ENCODE data around the gene CDC42.

Gene CDC42

GRCh38 chr1:22115286-22115685 is 62.8 kb downstream of the CDC42 start:
- Histone ChIP-seq H3K4me3 (ENCODE audit: insufficient read depth, low read depth, low read length, poor library complexity, severe bottlenecking) (no peak overlapping the region), H3K36me3 (ENCODE audit: control insufficient read depth, insufficient read depth, low read length) (peaks cover 62% of the 10 kb centered on the region), H3K4me1 (ENCODE audit: control insufficient read depth, insufficient read depth, low read length, poor library complexity, severe bottlenecking) (no peaks in the 10 kb centered on the region), H3K27me3 (replicated peaks; ENCODE audit: control insufficient read depth, insufficient read depth, low read length, poor library complexity, severe bottlenecking) (no peaks in the 10 kb centered on the region), H3K27ac (ENCODE audit: insufficient read depth, low read length, poor library complexity, severe bottlenecking) (no peak overlapping the region), H3K9me3 (ENCODE audit: control insufficient read depth, low read length) (no peaks in the 10 kb centered on the region)
- no peak for DNase-seq

- Histone ChIP-seq H3K27ac (ENCODE audit: insufficient read depth, low read length, poor library complexity, severe bottlenecking) (no peak overlapping the region), H3K9me3 (ENCODE audit: control insufficient read depth, low read length) (no peaks in the 10 kb centered on the region), H3K27me3 (replicated peaks; ENCODE audit: control insufficient read depth, insufficient read depth, low read length, poor library complexity, severe bottlenecking) (no peaks in the 10 kb centered on the region), H3K4me3 (ENCODE audit: insufficient read depth, low read depth, low read length, poor library complexity, severe bottlenecking) (no peak overlapping the region), H3K4me1 (ENCODE audit: control insufficient read depth, insufficient read depth, low read length, poor library complexity, severe bottlenecking) (no peaks in the 10 kb centered on the region), H3K36me3 (ENCODE audit: control insufficient read depth, insufficient read depth, low read length) (peaks cover 50% of the 10 kb centered on the region)
- DNase-seq: no peak
These were observed 64.7 kb downstream of the CDC42 start for GRCh38 chr1:22117238-22117637.

DNA sequence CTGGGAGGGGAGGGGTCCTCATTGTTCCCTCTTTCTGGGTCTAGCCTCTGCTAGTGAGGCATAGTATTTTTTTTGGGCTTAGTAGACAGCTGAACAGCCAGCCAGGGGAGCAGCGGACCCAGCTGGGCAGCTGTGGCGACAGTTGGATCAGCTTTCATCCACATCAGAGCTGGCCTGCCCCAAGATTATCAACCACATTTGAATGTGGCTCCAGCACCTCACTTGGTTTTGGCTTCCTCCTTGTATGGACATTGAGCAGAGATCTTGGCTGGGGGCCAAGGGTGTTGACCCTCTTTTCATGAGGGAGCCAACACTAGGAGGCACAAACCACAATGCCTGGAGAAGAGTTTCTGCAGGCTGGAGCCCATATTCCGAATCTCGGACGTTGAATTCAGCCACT is 65.3 kb downstream of the CDC42 start:
- no peak overlapping the region for H3K4me3 ChIP-seq (ENCODE audit: insufficient read depth, low read depth, low read length, poor library complexity, severe bottlenecking)
- no peak overlapping the region for H3K27ac ChIP-seq (ENCODE audit: insufficient read depth, low read length, poor library complexity, severe bottlenecking)
- DNase-seq: no peak
- H3K27me3 ChIP-seq (replicated peaks; ENCODE audit: control insufficient read depth, insufficient read depth, low read length, poor library complexity, severe bottlenecking): no peaks in the 10 kb centered on the region
- no peaks in the 10 kb centered on the region for H3K4me1 ChIP-seq (ENCODE audit: control insufficient read depth, insufficient read depth, low read length, poor library complexity, severe bottlenecking)
- H3K36me3 ChIP-seq (ENCODE audit: control insufficient read depth, insufficient read depth, low read length): peaks cover 43% of the 10 kb centered on the region
- no peaks in the 10 kb centered on the region for H3K9me3 ChIP-seq (ENCODE audit: control insufficient read depth, low read length)

DNA sequence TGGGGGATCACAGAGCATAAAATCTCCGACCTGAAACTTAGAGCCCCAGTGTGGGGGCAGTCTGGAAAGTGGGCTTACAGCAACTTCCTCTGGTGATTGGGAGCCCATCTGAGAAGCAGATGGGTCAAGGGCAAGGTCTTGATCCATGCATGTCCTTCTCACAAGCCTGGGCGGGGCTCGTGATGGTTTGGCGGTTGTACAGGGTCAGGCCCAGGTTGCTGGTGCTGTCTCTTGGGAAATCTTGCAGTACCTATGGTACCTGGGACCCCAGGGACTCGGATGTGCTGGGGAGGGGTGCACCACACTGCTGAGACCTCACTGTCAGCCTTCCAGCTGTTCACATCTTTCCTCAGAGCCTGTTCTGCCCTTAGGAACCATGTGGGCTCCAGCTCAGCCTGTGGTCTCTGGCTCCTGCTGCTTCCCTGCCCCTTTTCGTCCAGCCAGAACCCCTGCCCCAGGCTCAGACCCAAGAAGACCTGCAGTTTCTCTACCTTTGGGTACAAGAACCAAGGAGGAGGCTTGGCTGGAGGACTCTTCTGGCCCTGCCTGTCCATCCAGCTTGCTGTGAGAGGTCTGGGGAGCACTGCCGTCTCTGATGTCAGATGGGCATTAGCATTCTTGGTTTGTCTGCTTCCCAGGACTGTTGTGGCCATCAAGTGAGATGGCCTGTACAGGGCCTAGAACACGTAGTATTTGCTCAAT is 65.9 kb downstream of the CDC42 start:
- H3K27me3 ChIP-seq (replicated peaks; ENCODE audit: control insufficient read depth, insufficient read depth, low read length, poor library complexity, severe bottlenecking): no peaks in the 10 kb centered on the region
- peaks cover 38% of the 10 kb centered on the region for H3K36me3 ChIP-seq (ENCODE audit: control insufficient read depth, insufficient read depth, low read length)
- no peak overlapping the region for H3K4me3 ChIP-seq (ENCODE audit: insufficient read depth, low read depth, low read length, poor library complexity, severe bottlenecking)
- no peaks in the 10 kb centered on the region for H3K4me1 ChIP-seq (ENCODE audit: control insufficient read depth, insufficient read depth, low read length, poor library complexity, severe bottlenecking)
- H3K27ac ChIP-seq (ENCODE audit: insufficient read depth, low read length, poor library complexity, severe bottlenecking): no peak overlapping the region
- no peak for DNase-seq
- H3K9me3 ChIP-seq (ENCODE audit: control insufficient read depth, low read length): no peaks in the 10 kb centered on the region

GRCh38 chr1:22119626-22120468 is 67.3 kb downstream of the CDC42 start:
- H3K9me3 ChIP-seq (ENCODE audit: control insufficient read depth, low read length): no peaks in the 10 kb centered on the region
- DNase-seq: no peak
- H3K36me3 ChIP-seq (ENCODE audit: control insufficient read depth, insufficient read depth, low read length): peaks cover 24% of the 10 kb centered on the region
- H3K27ac ChIP-seq (ENCODE audit: insufficient read depth, low read length, poor library complexity, severe bottlenecking): no peak overlapping the region
- no peaks in the 10 kb centered on the region for H3K4me1 ChIP-seq (ENCODE audit: control insufficient read depth, insufficient read depth, low read length, poor library complexity, severe bottlenecking)
- H3K4me3 ChIP-seq (ENCODE audit: insufficient read depth, low read depth, low read length, poor library complexity, severe bottlenecking): no peak overlapping the region
- H3K27me3 ChIP-seq (replicated peaks; ENCODE audit: control insufficient read depth, insufficient read depth, low read length, poor library complexity, severe bottlenecking): no peaks in the 10 kb centered on the region

DNA sequence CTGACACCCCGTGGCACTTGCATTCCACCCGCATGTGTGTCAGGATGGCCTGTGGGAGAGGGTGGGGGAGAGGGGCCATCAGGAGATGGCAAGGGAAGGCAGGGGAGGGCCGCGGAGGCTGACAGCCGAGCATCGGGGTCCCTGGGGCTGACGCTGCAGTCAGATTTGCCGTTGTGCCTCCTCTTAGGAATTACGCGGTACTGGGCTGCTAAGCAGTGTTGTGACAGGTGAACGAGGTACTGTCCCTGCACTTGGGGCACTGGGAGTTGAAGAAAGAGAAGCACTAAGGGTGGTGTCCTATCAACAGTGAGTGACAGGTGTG is 67.9 kb downstream of the CDC42 start:
- H3K36me3 ChIP-seq (ENCODE audit: control insufficient read depth, insufficient read depth, low read length): peaks cover 23% of the 10 kb centered on the region
- H3K4me1 ChIP-seq (ENCODE audit: control insufficient read depth, insufficient read depth, low read length, poor library complexity, severe bottlenecking): no peaks in the 10 kb centered on the region
- H3K9me3 ChIP-seq (ENCODE audit: control insufficient read depth, low read length): no peaks in the 10 kb centered on the region

GRCh38 chr1:22121421-22121911 is 69.0 kb downstream of the CDC42 start:
- no peak for DNase-seq
- peaks cover 23% of the 10 kb centered on the region for H3K36me3 ChIP-seq (ENCODE audit: control insufficient read depth, insufficient read depth, low read length)
- H3K27me3 ChIP-seq (replicated peaks; ENCODE audit: control insufficient read depth, insufficient read depth, low read length, poor library complexity, severe bottlenecking): no peaks in the 10 kb centered on the region
- H3K4me1 ChIP-seq (ENCODE audit: control insufficient read depth, insufficient read depth, low read length, poor library complexity, severe bottlenecking): no peaks in the 10 kb centered on the region
- H3K9me3 ChIP-seq (ENCODE audit: control insufficient read depth, low read length): no peaks in the 10 kb centered on the region
- no peak overlapping the region for H3K27ac ChIP-seq (ENCODE audit: insufficient read depth, low read length, poor library complexity, severe bottlenecking)
- no peak overlapping the region for H3K4me3 ChIP-seq (ENCODE audit: insufficient read depth, low read depth, low read length, poor library complexity, severe bottlenecking)

More for the DNA sequence above, 67.9 kb downstream of the CDC42 start:
- no peak for DNase-seq
- Histone ChIP-seq H3K27ac (ENCODE audit: insufficient read depth, low read length, poor library complexity, severe bottlenecking) (no peak overlapping the region), H3K4me3 (ENCODE audit: insufficient read depth, low read depth, low read length, poor library complexity, severe bottlenecking) (no peak overlapping the region), H3K27me3 (replicated peaks; ENCODE audit: control insufficient read depth, insufficient read depth, low read length, poor library complexity, severe bottlenecking) (no peaks in the 10 kb centered on the region)

GRCh38 chr1:22122273-22123070 is 70.0 kb downstream of the CDC42 start:
- no peak overlapping the region for H3K4me3 ChIP-seq (ENCODE audit: insufficient read depth, low read depth, low read length, poor library complexity, severe bottlenecking)
- no peak overlapping the region for H3K27ac ChIP-seq (ENCODE audit: insufficient read depth, low read length, poor library complexity, severe bottlenecking)
- no peaks in the 10 kb centered on the region for H3K4me1 ChIP-seq (ENCODE audit: control insufficient read depth, insufficient read depth, low read length, poor library complexity, severe bottlenecking)
- no peak for DNase-seq
- H3K36me3 ChIP-seq (ENCODE audit: control insufficient read depth, insufficient read depth, low read length): peaks cover 23% of the 10 kb centered on the region
- no peaks in the 10 kb centered on the region for H3K27me3 ChIP-seq (replicated peaks; ENCODE audit: control insufficient read depth, insufficient read depth, low read length, poor library complexity, severe bottlenecking)
- no peaks in the 10 kb centered on the region for H3K9me3 ChIP-seq (ENCODE audit: control insufficient read depth, low read length)

DNA sequence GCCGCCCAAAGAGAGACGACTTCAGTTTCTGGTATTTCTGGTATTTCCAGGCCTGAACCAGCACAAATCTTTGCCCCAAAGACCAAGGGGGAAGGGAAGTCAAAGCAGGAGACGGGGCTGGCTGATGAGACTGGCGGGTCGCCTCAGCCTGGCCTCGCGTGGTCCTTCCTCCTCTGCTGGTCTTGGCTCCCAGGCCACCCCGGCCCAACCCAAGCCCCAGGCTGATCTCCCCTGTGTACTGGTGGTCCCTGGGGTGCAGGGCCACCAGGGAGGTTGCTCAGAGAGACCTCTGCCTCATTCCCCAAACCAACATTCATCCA is 70.5 kb downstream of the CDC42 start:
- Histone ChIP-seq H3K36me3 (ENCODE audit: control insufficient read depth, insufficient read depth, low read length) (peaks cover 18% of the 10 kb centered on the region), H3K9me3 (ENCODE audit: control insufficient read depth, low read length) (no peaks in the 10 kb centered on the region), H3K4me1 (ENCODE audit: control insufficient read depth, insufficient read depth, low read length, poor library complexity, severe bottlenecking) (no peaks in the 10 kb centered on the region), H3K4me3 (ENCODE audit: insufficient read depth, low read depth, low read length, poor library complexity, severe bottlenecking) (no peak overlapping the region), H3K27me3 (replicated peaks; ENCODE audit: control insufficient read depth, insufficient read depth, low read length, poor library complexity, severe bottlenecking) (no peaks in the 10 kb centered on the region), H3K27ac (ENCODE audit: insufficient read depth, low read length, poor library complexity, severe bottlenecking) (no peak overlapping the region)
- DNase-seq: no peak
